Measurements from ENCODE around the gene COPG1. TPM values are rescaled to one million over a fixed set of nuclear protein-coding genes. Genes with fewer than 3 reads are reported as not detected.

COPG1 gene
- total and polyA plus RNA-seq, 2 of the 13 experiments (the other 11 are each of a cell fraction or from before 2014, with no cell fraction given), result 98.6 to 166 TPM

- TF ChIP-seq TBX2 (CRISPR knock-in tag; IDR thresholded peaks at IDR 0.05; ENCODE audit: borderline replicate concordance) (peak; percentile 26; the same call in 1 of the 2 replicates), HOXA5 (CRISPR knock-in tag; IDR thresholded peaks at IDR 0.05) (no peak), ZNF576 (CRISPR knock-in tag; IDR thresholded peaks at IDR 0.05) (0 out of 2 replicates have a peak, but pooled peaks have one; percentile 43), ZBTB43 (CRISPR knock-in tag; conservative IDR thresholded peaks at IDR 0.05) (no peak), POLR2G (IDR thresholded peaks at IDR 0.05; ENCODE audit: low read depth, low read length) (peak; percentile 83), TRAFD1 (CRISPR knock-in tag; IDR thresholded peaks at IDR 0.05; ENCODE audit: borderline replicate concordance) (no peak), ZNF574 (CRISPR knock-in tag; IDR thresholded peaks at IDR 0.05) (no peak), ZNF7 (CRISPR knock-in tag; IDR thresholded peaks at IDR 0.05) (no peak), HNF1A (IDR thresholded peaks at IDR 0.05; ENCODE audit: low read depth) (no peak), HNF1A (CRISPR knock-in tag; IDR thresholded peaks at IDR 0.05; ENCODE audit: borderline replicate concordance) (peak; percentile 58; the same call in 1 of the 2 replicates)
Measured at GRCh38 chr3:129278439-129278965, 29.1 kb downstream of the COPG1 start, which contains the start of gene HMCES (continued).
